Loucy (cell line): ENCODE data around the gene GULP1.

Experiments used
- H2AFZ ChIP-seq: fragments of 200-600 bp; sonication (generic); 2 replicates; pipeline ENCODE4 v1.6.0; 2016; ENCODE audit warnings: antibody characterized with exemption, mild to moderate bottlenecking, low read length, moderate library complexity
- H3F3A ChIP-seq: fragments of 200-600 bp; 2 replicates; pipeline ENCODE4 v1.6.0; 2016; ENCODE audit warnings: antibody characterized with exemption, low read depth, mild to moderate bottlenecking
- H3K27me3 ChIP-seq: fragments of 200-600 bp; sonication (generic); 2 replicates; pipeline ENCODE4 v1.6.1; 2014; ENCODE audit warnings: low read length, mild to moderate bottlenecking; ENCODE audit not compliant: insufficient read depth, poor library complexity, severe bottlenecking
- H3K36me3 ChIP-seq: fragments of 200-600 bp; sonication (generic); 2 replicates; pipeline ENCODE4 v1.6.1; 2016; ENCODE audit warnings: low read length; ENCODE audit not compliant: insufficient read depth
- H3K4me1 ChIP-seq: fragments of 200-600 bp; sonication (generic); 2 replicates; pipeline ENCODE4 v1.5.1; 2014; ENCODE audit warnings: low read length, mild to moderate bottlenecking; ENCODE audit not compliant: insufficient read depth, poor library complexity, severe bottlenecking
- H3K4me2 ChIP-seq: fragments of 200-600 bp; sonication (generic); 2 replicates; pipeline ENCODE4 v1.6.0; 2014; ENCODE audit warnings: antibody characterized with exemption, low read length, low read depth, mild to moderate bottlenecking; ENCODE audit not compliant: poor library complexity, severe bottlenecking
- H3K4me3 ChIP-seq: fragments of 200-600 bp; sonication (generic); 2 replicates; pipeline ENCODE4 v1.5.1; 2014; ENCODE audit warnings: low read length, mild to moderate bottlenecking, mixed read lengths; ENCODE audit not compliant: poor library complexity, severe bottlenecking
- H3K79me2 ChIP-seq: fragments of 200-600 bp; sonication (generic); 2 replicates; pipeline ENCODE4 v1.6.1; 2014; ENCODE audit warnings: low read length; ENCODE audit not compliant: insufficient read depth
- H3K9ac ChIP-seq: fragments of 200-600 bp; sonication (generic); 2 replicates; pipeline ENCODE4 v1.6.0; 2014; ENCODE audit warnings: mild to moderate bottlenecking, low read depth, low read length, moderate library complexity; ENCODE audit not compliant: poor library complexity, severe bottlenecking
- H3K9me2 ChIP-seq: fragments of 200-600 bp; sonication (generic); replicated peaks from 2 replicates; pipeline ENCODE4 v1.6.1; 2016; ENCODE audit warnings: low read depth, low read length, mixed read lengths
- H3K9me3 ChIP-seq: fragments of 200-600 bp; sonication (generic); 2 replicates; pipeline ENCODE4 v1.6.1; 2014; ENCODE audit warnings: mild to moderate bottlenecking, antibody characterized with exemption, low read length, low read depth; ENCODE audit not compliant: insufficient read depth
- H4K20me1 ChIP-seq: fragments of 200-600 bp; sonication (generic); 2 replicates; pipeline ENCODE4 v1.6.0; 2014; ENCODE audit warnings: antibody characterized with exemption, low read length, mild to moderate bottlenecking; ENCODE audit not compliant: insufficient read depth, poor library complexity, severe bottlenecking
- EZH2phosphoT487 ChIP-seq: fragments of 200-600 bp; IDR thresholded peaks from 2 replicates; pipeline ENCODE4 v1.6.1; 2018; ENCODE audit warnings: antibody characterized with exemption, mild to moderate bottlenecking, moderate library complexity, borderline replicate concordance
- TF ChIP-seq, protein P1 (sequence below): fragments of 200-600 bp; sonication (generic); conservative IDR thresholded peaks from 2 replicates; pipeline ENCODE4 v1.5.1; 2014; ENCODE audit warnings: mild to moderate bottlenecking, antibody characterized with exemption, low read length

GULP1 gene

DNA sequence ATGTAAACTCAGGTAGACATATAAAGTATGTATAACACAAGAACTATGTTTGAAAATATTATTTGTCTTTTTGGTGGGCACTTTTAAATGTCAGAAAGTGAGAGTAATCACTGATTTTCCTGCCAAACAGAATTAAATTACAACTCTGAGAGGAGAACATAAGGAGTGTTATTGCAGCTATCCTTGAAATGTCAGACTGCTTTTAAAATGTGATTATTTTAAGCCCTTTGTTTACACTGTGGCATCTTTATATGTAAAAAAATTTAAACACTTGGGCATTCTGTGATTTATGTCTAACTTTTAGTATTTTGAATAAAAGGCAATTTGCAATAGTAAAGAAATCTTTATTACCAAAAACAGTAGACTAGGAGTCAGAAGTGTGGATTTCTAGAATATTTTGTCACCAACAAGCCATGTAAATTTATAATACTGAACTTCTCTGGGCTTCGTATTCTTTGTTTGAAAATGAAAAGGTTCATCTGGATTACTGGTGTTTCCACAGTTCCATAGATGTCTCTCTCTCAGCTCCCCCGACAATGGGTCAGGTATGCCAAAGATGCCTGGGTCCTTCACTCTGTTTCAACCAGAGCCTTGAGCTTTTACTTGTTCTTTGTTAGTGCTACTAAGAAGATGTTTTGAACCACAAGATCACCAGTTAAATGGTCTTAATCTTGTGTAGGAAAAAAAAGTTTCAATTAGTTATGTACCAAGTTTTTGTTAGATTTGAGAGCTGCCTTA lies 38.8 kb downstream of the GULP1 start:
- Histone ChIP-seq H2AFZ (no peak overlapping the region), H3K27me3 (no peaks in the 10 kb centered on the region), H3K36me3 (no peaks in the 10 kb centered on the region), H3K4me3 (no peak overlapping the region), H4K20me1 (no peaks in the 10 kb centered on the region), H3K4me1 (peaks cover 2% of the 10 kb centered on the region), H3F3A (no peaks in the 10 kb centered on the region), H3K4me2 (no peak overlapping the region), H3K79me2 (no peaks in the 10 kb centered on the region), H3K9me3 (no peaks in the 10 kb centered on the region), H3K9ac (no peak overlapping the region), H3K9me2 (no peaks in the 10 kb centered on the region)
- no peak for TF ChIP-seq EZH2phosphoT487
- TF ChIP-seq, protein P1, sequence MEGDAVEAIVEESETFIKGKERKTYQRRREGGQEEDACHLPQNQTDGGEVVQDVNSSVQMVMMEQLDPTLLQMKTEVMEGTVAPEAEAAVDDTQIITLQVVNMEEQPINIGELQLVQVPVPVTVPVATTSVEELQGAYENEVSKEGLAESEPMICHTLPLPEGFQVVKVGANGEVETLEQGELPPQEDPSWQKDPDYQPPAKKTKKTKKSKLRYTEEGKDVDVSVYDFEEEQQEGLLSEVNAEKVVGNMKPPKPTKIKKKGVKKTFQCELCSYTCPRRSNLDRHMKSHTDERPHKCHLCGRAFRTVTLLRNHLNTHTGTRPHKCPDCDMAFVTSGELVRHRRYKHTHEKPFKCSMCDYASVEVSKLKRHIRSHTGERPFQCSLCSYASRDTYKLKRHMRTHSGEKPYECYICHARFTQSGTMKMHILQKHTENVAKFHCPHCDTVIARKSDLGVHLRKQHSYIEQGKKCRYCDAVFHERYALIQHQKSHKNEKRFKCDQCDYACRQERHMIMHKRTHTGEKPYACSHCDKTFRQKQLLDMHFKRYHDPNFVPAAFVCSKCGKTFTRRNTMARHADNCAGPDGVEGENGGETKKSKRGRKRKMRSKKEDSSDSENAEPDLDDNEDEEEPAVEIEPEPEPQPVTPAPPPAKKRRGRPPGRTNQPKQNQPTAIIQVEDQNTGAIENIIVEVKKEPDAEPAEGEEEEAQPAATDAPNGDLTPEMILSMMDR, result no peak

DNA sequence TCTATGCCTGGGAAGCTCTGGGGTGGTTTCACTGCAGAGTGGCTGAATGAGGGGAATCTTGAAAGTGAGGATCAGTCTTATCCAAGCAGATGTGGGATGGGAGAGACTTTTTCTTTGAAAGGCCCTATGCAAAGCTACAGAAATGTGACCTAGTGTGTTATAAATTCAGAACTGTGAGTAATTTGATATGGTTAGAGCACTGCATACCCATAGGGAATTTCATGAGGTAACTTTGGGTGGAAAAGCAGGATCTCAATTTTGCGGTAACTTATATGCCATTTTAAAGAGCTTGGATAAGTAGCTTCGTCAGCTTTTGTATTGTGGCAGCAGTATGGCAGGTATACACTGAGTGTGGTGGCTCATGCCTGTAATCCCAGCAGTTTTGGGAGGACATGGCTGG lies 40.9 kb downstream of the GULP1 start:
- no peaks in the 10 kb centered on the region for H3K36me3 ChIP-seq
- H3K4me2 ChIP-seq, result no peak overlapping the region
- H4K20me1 ChIP-seq, result no peaks in the 10 kb centered on the region
- no peaks in the 10 kb centered on the region for H3K4me1 ChIP-seq
- no peaks in the 10 kb centered on the region for H3K9me2 ChIP-seq
- H2AFZ ChIP-seq, result no peak overlapping the region
- H3K9me3 ChIP-seq, result no peaks in the 10 kb centered on the region
- no peaks in the 10 kb centered on the region for H3F3A ChIP-seq
- no peaks in the 10 kb centered on the region for H3K27me3 ChIP-seq
- H3K9ac ChIP-seq, result no peak overlapping the region
- H3K79me2 ChIP-seq, result no peaks in the 10 kb centered on the region
- no peak overlapping the region for H3K4me3 ChIP-seq
- no peak for TF ChIP-seq EZH2phosphoT487
- TF ChIP-seq, protein P1, result no peak

DNA sequence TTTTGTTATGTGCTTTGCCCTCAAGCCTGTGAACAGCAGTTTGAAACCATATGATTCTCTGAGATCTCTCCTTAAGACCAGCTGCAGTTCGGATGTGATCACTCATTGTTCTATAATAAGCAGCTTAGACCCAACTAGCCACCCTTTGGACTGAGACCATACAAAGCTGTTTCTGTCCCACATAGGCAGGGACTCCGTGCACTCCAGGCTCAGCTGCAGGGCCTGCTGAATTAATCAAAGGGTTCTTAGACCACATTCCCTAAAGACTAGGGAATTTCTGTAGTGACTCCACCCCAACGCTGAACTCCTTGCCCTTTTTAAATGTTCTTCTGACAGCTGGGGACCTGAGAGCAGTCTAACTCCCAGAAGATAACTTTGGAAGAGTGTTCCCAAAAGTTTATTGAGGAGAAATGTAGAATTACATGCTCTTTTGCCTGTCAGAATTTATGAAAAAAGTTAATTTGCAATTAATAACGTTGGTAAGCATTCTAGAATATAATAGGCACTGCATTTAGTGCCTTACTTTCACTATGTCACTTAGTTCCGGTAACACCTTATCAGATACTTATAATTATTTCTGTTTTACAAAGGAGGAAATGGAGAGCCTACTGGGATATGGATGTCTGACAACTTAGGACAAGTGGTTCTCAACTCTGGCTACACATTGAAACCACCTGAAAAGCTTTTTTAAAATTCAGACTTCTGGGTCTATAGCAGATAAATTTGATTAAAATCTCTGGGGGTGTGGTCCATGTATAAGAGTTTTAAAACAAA lies 42.3 kb downstream of the GULP1 start:
- Histone ChIP-seq H3K9me2 (no peaks in the 10 kb centered on the region), H3K27me3 (no peaks in the 10 kb centered on the region), H3K9me3 (no peaks in the 10 kb centered on the region), H3K4me2 (no peak overlapping the region), H3K79me2 (no peaks in the 10 kb centered on the region), H3K36me3 (no peaks in the 10 kb centered on the region), H4K20me1 (no peaks in the 10 kb centered on the region), H3K9ac (no peak overlapping the region), H2AFZ (no peak overlapping the region), H3K4me3 (no peak overlapping the region), H3F3A (no peaks in the 10 kb centered on the region), H3K4me1 (no peaks in the 10 kb centered on the region)
- TF ChIP-seq EZH2phosphoT487, result no peak
- TF ChIP-seq, protein P1, result no peak
